Activated T-helper 1 cell treated with anti-CD3 and anti-CD28 coated beads, Interleukin-12 subunit alpha, Interleukin-12 subunit beta, Interleukin-2, Interleukin-4 antibody, amounts not matched to agents 30 ng/mL and 10 ng/mL and 1 ng/mL, durations not matched to agents 14 hours and 24 hours and 36 hours (primary cell): ENCODE measurements around the gene ACSL4. TPM values are rescaled to one million over a fixed set of nuclear protein-coding genes. Genes with fewer than 3 reads are reported as not detected.
"Not testable (repeated sequence)": the region's sequence is repeated elsewhere in the genome, so short reads cannot be mapped to it uniquely, and the experiment has no call there.

Experiments used
- DNase-seq: peaks from one replicate; pipeline ENCODE4 v3.0.0; 2021; ENCODE audit warnings: low spot score
- H3K27ac Mint-ChIP-seq: one replicate; pipeline ENCODE4 v1.8.0; 2021; ENCODE audit warnings: mild to moderate bottlenecking, mixed read lengths
- H3K27me3 Mint-ChIP-seq: one replicate; pipeline ENCODE4 v1.8.0; 2022; ENCODE audit warnings: mild to moderate bottlenecking, moderate library complexity, mixed read lengths; ENCODE audit not compliant: insufficient read depth
- H3K36me3 Mint-ChIP-seq: one replicate; pipeline ENCODE4 v1.8.0; 2021; ENCODE audit warnings: low read depth, mixed read lengths
- H3K4me1 Mint-ChIP-seq: one replicate; pipeline ENCODE4 v1.8.0; 2021; ENCODE audit warnings: low read depth, mixed read lengths
- H3K4me3 Mint-ChIP-seq: one replicate; pipeline ENCODE4 v1.8.0; 2021; ENCODE audit warnings: mild to moderate bottlenecking, moderate library complexity, mixed read lengths
- H3K9me3 Mint-ChIP-seq: one replicate; pipeline ENCODE4 v1.8.0; 2021; ENCODE audit warnings: mixed read lengths
- intact Hi-C: fragments of 100-400 bp; cut with micrococcal nuclease; formaldehyde crosslinking; loops from one replicate; pipeline ENCODE4 v1.15.1; 2024
- total RNA-seq: library from RNA; stranded (reverse); gene quantifications from 2 replicates; pipeline ENCODE4 v1.2.3, GENCODE V29; 2022

Gene ACSL4
- total RNA-seq, 1 donor from 2014 or later, result 77.3 TPM

DNA sequence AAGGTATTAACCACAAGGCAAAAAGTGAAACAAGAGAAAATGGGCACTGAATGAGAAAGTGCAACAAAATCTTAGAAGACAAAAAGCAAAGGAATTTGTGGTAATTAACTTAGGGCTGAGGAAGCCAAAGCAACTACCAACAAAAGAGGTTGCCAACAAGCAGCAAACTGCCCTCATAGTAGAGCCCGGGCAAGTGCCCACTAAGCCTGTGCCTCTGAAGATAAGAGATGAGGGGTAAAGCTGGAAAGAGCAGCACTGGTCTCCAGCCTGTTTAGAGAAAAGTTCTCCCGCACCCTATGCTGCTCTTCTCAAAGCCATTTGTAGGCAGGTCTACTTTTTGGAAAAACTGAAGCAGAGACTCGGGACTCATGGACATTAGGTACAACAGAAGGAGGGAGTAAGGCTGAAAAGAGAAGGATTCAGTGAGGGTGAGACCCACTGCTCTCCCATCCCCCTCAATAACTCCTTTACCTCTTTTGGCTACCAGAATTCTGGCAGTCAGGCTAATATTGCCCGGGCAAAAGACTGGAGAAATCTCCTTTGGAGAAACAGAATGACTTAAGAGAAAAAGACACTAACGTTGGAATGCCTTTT lies 78.4 kb downstream of the ACSL4 start:
- Mint-ChIP-seq H3K36me3 (peaks cover 24% of the 10 kb centered on the region), H3K4me1 (no peaks in the 10 kb centered on the region), H3K27ac (no peak overlapping the region), H3K9me3 (peaks cover 7% of the 10 kb centered on the region), H3K4me3 (no peak overlapping the region), H3K27me3 (no peaks in the 10 kb centered on the region)
- intact Hi-C loops, result loop anchor here (10.0 kb wide), 1 partner anchor 50 kb away; no protein-coding TSS in a partner anchor
- no peak for DNase-seq

GRCh38 chrX:109644671-109645070 lies 88.4 kb downstream of the ACSL4 start:
- H3K9me3 Mint-ChIP-seq, H3K4me3 Mint-ChIP-seq, DNase-seq, H3K27me3 Mint-ChIP-seq, H3K4me1 Mint-ChIP-seq, intact Hi-C loops, H3K27ac Mint-ChIP-seq: not testable (repeated sequence)
- peaks cover 11% of the 10 kb centered on the region for H3K36me3 Mint-ChIP-seq

GRCh38 chrX:109643687-109644086 lies 89.4 kb downstream of the ACSL4 start:
- H3K4me1 Mint-ChIP-seq, result peaks cover 9% of the 10 kb centered on the region
- intact Hi-C loops, result no loop called here
- no peak overlapping the region for H3K27ac Mint-ChIP-seq
- H3K36me3 Mint-ChIP-seq, result peaks cover 16% of the 10 kb centered on the region
- no peaks in the 10 kb centered on the region for H3K27me3 Mint-ChIP-seq
- no peak for DNase-seq
- no peak overlapping the region for H3K4me3 Mint-ChIP-seq
- H3K9me3 Mint-ChIP-seq, result no peaks in the 10 kb centered on the region

GRCh38 chrX:109638158-109638557 lies 94.9 kb downstream of the ACSL4 start:
- no peak for DNase-seq
- intact Hi-C loops, result loop anchor here (5.0 kb wide), 1 partner anchor 101 kb away; the partner anchor contains the start of gene NXT2
- no peaks in the 10 kb centered on the region for H3K27me3 Mint-ChIP-seq
- H3K4me1 Mint-ChIP-seq, result peaks cover 26% of the 10 kb centered on the region
- H3K36me3 Mint-ChIP-seq, result peaks cover 26% of the 10 kb centered on the region
- peak overlapping the region; percentile 76 for H3K27ac Mint-ChIP-seq
- peak overlapping the region; percentile 39 for H3K4me3 Mint-ChIP-seq
- no peaks in the 10 kb centered on the region for H3K9me3 Mint-ChIP-seq

- H3K27me3 Mint-ChIP-seq, H3K9me3 Mint-ChIP-seq, DNase-seq, H3K4me3 Mint-ChIP-seq: not testable (repeated sequence)
- Mint-ChIP-seq H3K27ac (peak overlapping the region; percentile 52), H3K36me3 (peaks cover 26% of the 10 kb centered on the region), H3K4me1 (peaks cover 26% of the 10 kb centered on the region)
- intact Hi-C loops, result loop anchor here (5.0 kb wide), 1 partner anchor 100 kb away; the partner anchor contains the start of gene NXT2
Observed at GRCh38 chrX:109637477-109637876, 95.6 kb downstream of the ACSL4 start.

DNA sequence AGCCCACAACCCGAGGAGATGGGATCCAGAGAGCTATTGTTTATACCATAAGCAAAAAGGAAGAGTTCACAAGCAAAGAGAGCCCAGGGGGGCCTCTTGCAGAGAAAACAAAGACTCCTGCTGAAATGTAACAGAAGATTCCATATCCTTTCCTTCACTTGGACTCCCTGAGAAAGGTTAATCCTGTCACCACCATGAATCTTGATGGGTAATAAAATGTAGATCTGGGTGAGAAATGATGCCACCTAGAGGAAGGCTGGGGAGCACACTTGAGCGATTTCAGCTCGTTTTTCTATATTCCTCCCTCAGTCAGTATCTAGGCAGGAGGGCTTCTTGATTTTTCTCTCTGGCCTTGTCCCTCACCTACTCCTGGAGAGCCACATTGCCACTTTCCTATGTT lies 97.9 kb downstream of the ACSL4 start:
- intact Hi-C loops, result loop anchor here (1.0 to 5.0 kb wide), 2 partner anchors 98 to 150 kb away; partner anchors contain the start of gene NXT2
- H3K27ac Mint-ChIP-seq, result no peak overlapping the region

DNA sequence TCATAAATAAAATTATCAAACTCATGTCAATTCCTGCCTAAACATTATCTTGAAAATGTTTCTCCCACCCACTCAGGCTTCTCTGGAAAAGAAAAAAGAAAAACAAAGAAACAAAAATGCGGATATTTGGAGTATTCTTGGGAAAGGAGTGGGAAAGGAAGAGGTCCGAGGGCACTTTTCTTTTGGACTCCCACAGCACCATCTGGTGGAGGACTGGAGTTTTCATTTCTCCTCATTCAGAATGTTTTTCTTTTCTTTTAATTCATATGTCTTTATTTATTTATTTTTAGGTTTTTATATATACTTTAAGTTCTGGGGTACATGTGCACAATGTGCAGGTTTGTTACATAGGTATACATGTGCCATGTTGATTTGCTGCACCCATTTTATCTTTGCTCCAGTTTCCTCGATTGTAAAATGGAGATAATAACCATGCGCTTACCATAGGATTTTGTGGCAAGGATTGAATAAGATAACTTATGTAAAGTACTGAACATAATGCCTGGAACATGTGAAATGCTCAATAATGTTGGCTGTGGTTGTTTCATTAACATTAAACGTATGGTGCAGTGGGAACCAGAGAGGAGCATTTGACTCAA lies 100.1 kb downstream of the ACSL4 start:
- peaks cover 8% of the 10 kb centered on the region for H3K36me3 Mint-ChIP-seq
- peaks cover 10% of the 10 kb centered on the region for H3K4me1 Mint-ChIP-seq

More for the DNA sequence above, 97.9 kb downstream of the ACSL4 start:
- Mint-ChIP-seq H3K27me3 (no peaks in the 10 kb centered on the region), H3K9me3 (no peaks in the 10 kb centered on the region), H3K36me3 (peaks cover 19% of the 10 kb centered on the region), H3K4me3 (no peak overlapping the region), H3K4me1 (peaks cover 26% of the 10 kb centered on the region)
- no peak for DNase-seq

DNA sequence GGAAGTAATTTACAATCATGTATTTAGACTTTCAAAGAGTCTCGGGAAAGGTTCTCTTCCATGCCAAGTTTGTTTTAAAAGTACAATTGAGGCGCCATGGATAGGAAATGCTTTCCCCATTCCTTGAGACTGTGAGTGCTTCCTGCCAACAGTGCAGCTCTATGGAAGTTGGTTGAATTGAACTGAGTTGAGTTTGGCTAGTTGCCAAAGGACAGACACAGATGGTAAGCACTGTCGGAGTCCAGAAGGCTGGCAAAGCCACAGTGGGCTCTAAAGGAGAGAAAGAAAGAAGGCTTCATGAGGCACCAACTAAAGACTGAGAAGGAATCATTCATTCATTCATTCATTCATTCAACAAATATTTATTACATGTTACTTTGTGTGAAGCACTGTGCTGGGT lies 103.7 kb downstream of the ACSL4 start:
- H3K4me1 Mint-ChIP-seq, result peaks cover 5% of the 10 kb centered on the region
- no peaks in the 10 kb centered on the region for H3K9me3 Mint-ChIP-seq
- no peaks in the 10 kb centered on the region for H3K27me3 Mint-ChIP-seq
- no peaks in the 10 kb centered on the region for H3K36me3 Mint-ChIP-seq
- intact Hi-C loops, result no loop called here
- no peak overlapping the region for H3K4me3 Mint-ChIP-seq
- DNase-seq, result no peak
- H3K27ac Mint-ChIP-seq, result no peak overlapping the region

More for the DNA sequence above, 100.1 kb downstream of the ACSL4 start:
- H3K27ac Mint-ChIP-seq, result no peak overlapping the region
- no peaks in the 10 kb centered on the region for H3K27me3 Mint-ChIP-seq
- no peak overlapping the region for H3K4me3 Mint-ChIP-seq
- no peak for DNase-seq
- intact Hi-C loops, result no loop called here
- H3K9me3 Mint-ChIP-seq, result no peaks in the 10 kb centered on the region

GRCh38 chrX:109626637-109627036 lies 106.4 kb downstream of the ACSL4 start:
- Mint-ChIP-seq H3K4me3 (no peak overlapping the region), H3K36me3 (no peaks in the 10 kb centered on the region), H3K27me3 (peaks cover 2% of the 10 kb centered on the region), H3K9me3 (no peaks in the 10 kb centered on the region), H3K4me1 (peaks cover 5% of the 10 kb centered on the region), H3K27ac (no peak overlapping the region)
- DNase-seq, result no peak
- intact Hi-C loops, result no loop called here

- peaks cover 2% of the 10 kb centered on the region for H3K27me3 Mint-ChIP-seq
- H3K4me1 Mint-ChIP-seq, result peaks cover 9% of the 10 kb centered on the region
- H3K27ac Mint-ChIP-seq, result no peak within 1 kb of the TSS
- intact Hi-C loops, result no loop called here
- H3K9me3 Mint-ChIP-seq, result no peaks in the 10 kb centered on the region
- no peak for DNase-seq
- no peak within 1 kb of the TSS for H3K4me3 Mint-ChIP-seq
- H3K36me3 Mint-ChIP-seq, result no peaks in the 10 kb centered on the region
Observed at GRCh38 chrX:109624641-109625616, 108.1 kb downstream of the ACSL4 start, which contains the start of gene KCNE5. Gene KCNE5, minus strand, starts transcription at chrX:109625172. Its CDS starts 152 bp downstream, at chrX:109625020.

DNA sequence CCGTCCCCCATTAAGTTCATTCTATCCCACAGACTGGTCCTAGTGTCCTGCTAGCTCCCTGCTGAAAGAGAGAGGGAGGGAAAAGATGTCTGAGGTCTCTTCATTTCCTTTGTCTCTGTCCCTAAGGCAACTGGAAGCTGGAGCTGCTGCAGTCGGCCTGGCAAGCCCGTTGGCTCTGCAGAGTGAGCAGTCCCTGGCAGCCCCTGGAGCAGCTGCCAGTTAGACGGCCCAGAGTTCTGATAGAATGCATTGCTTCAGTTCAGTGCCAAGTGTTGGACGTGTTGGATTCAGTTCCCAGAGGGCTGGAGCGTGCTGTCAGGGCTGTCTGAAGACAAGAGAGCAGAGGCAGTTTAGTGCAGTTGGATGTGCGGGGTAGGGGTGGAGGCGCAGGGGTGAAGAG lies 109.1 kb downstream of the ACSL4 start:
- Mint-ChIP-seq H3K9me3 (no peaks in the 10 kb centered on the region), H3K36me3 (no peaks in the 10 kb centered on the region), H3K4me1 (peaks cover 10% of the 10 kb centered on the region), H3K4me3 (no peak overlapping the region), H3K27ac (no peak overlapping the region), H3K27me3 (peaks cover 2% of the 10 kb centered on the region)
- intact Hi-C loops, result no loop called here
- no peak for DNase-seq

- Mint-ChIP-seq H3K36me3 (no peaks in the 10 kb centered on the region), H3K4me1 (peaks cover 5% of the 10 kb centered on the region), H3K4me3 (no peak overlapping the region), H3K9me3 (no peaks in the 10 kb centered on the region), H3K27ac (no peak overlapping the region), H3K27me3 (peaks cover 2% of the 10 kb centered on the region)
- no peak for DNase-seq
- intact Hi-C loops, result no loop called here
Observed at GRCh38 chrX:109622270-109622669, 110.8 kb downstream of the ACSL4 start.
